ENCODE data around the gene RNF227. TPM values are rescaled to one million over a fixed set of nuclear protein-coding genes. Genes with fewer than 3 reads are reported as not detected.

RNF227 gene
- total and polyA plus RNA-seq, 2 of the 13 experiments (the other 11 are each of a cell fraction or from before 2014, with no cell fraction given): 0.20 to 0.79 TPM

GRCh38 chr17:7887482-7888183 lies 28.5 kb downstream of the RNF227 start (continued):
- TF ChIP-seq RELA (CRISPR knock-in tag; IDR thresholded peaks at IDR 0.05): no peak
- no peak for TF ChIP-seq DPF2 (CRISPR knock-in tag; IDR thresholded peaks at IDR 0.05; ENCODE audit: borderline replicate concordance, low read depth)
- peak; percentile 91 for TF ChIP-seq RARA (CRISPR knock-in tag; IDR thresholded peaks at IDR 0.05)
- peak; percentile 75 for TF ChIP-seq HDAC1 (CRISPR knock-in tag; IDR thresholded peaks at IDR 0.05)
- no peak for TF ChIP-seq NR3C1 (CRISPR knock-in tag; IDR thresholded peaks at IDR 0.05)
- peak; percentile 68; the same call in 1 of the 2 replicates for TF ChIP-seq ZNF609 (CRISPR knock-in tag; IDR thresholded peaks at IDR 0.05; ENCODE audit: borderline replicate concordance)
- TF ChIP-seq NRL (CRISPR knock-in tag; IDR thresholded peaks at IDR 0.05; ENCODE audit: borderline replicate concordance): peak; percentile 75; the same call in 1 of the 2 replicates
- TF ChIP-seq MTERF4 (CRISPR knock-in tag; IDR thresholded peaks at IDR 0.05): peak; percentile 49; the same call in 1 of the 2 replicates
- TF ChIP-seq PAXIP1 (CRISPR knock-in tag; conservative IDR thresholded peaks at IDR 0.05): peak; percentile 55
- no peak for TF ChIP-seq MTA3 (CRISPR knock-in tag; IDR thresholded peaks at IDR 0.05)
- no peak for TF ChIP-seq ZNF709 (CRISPR knock-in tag; IDR thresholded peaks at IDR 0.05)
- TF ChIP-seq SP140L (CRISPR knock-in tag; IDR thresholded peaks at IDR 0.05; ENCODE audit: borderline replicate concordance): no peak
- no peak for TF ChIP-seq ZFP37 (CRISPR knock-in tag; IDR thresholded peaks at IDR 0.05; ENCODE audit: borderline replicate concordance)
- no peak for TF ChIP-seq ZNF230 (CRISPR knock-in tag; IDR thresholded peaks at IDR 0.05)
- TF ChIP-seq ZFP82 (CRISPR knock-in tag; IDR thresholded peaks at IDR 0.05; ENCODE audit: borderline replicate concordance): peak; percentile 58; the same call in 1 of the 2 replicates
- TF ChIP-seq SSRP1 (CRISPR knock-in tag; IDR thresholded peaks at IDR 0.05): no peak
- no peak for TF ChIP-seq CREBL2 (CRISPR knock-in tag; IDR thresholded peaks at IDR 0.05; ENCODE audit: borderline replicate concordance)
- no peak for TF ChIP-seq ARHGAP35 (CRISPR knock-in tag; IDR thresholded peaks at IDR 0.05; ENCODE audit: borderline replicate concordance)
- TF ChIP-seq ELF3 (CRISPR knock-in tag; IDR thresholded peaks at IDR 0.05): peak; percentile 62
